Stimulated activated memory B cell treated with anti-CD40 and anti-IgM and Interleukin-4, amounts not matched to agents 10 μg/mL and 1 μg/mL and 100 μg/mL, for 72 hours (primary cell): ENCODE measurements around the gene TBCD.
A peak's percentile ranks its signal among the peaks of the same experiment; 100 is the strongest.
"Not testable (repeated sequence)": the region's sequence is repeated elsewhere in the genome, so short reads cannot be mapped to it uniquely, and the experiment has no call there.

Source experiments
- ATAC-seq: fragments of 150-1000 bp; cut with Tn5 transposase; 2 replicates; pipeline ENCODE4 v1.10.0; 2021
- H3K27ac Mint-ChIP-seq: one replicate; pipeline ENCODE4 v1.8.0; 2022; ENCODE audit warnings: mild to moderate bottlenecking, mixed read lengths
- H3K27me3 Mint-ChIP-seq: one replicate; pipeline ENCODE4 v1.8.0; 2022; ENCODE audit warnings: mixed read lengths
- H3K36me3 Mint-ChIP-seq: one replicate; pipeline ENCODE4 v1.8.0; 2022; ENCODE audit warnings: mixed read lengths
- H3K4me1 Mint-ChIP-seq: one replicate; pipeline ENCODE4 v1.8.0; 2022; ENCODE audit warnings: mixed read lengths
- H3K4me3 Mint-ChIP-seq: one replicate; pipeline ENCODE4 v1.8.0; 2022; ENCODE audit warnings: mild to moderate bottlenecking, moderate library complexity, mixed read lengths
- H3K9me3 Mint-ChIP-seq: one replicate; pipeline ENCODE4 v1.8.0; 2022; ENCODE audit warnings: mixed read lengths

Gene TBCD

GRCh38 chr17:82743344-82744219 lies 8.3 kb upstream of the TBCD start:
- Mint-ChIP-seq H3K27ac (no peak overlapping the region), H3K4me3 (no peak overlapping the region), H3K4me1 (no peaks in the 10 kb centered on the region), H3K27me3 (no peaks in the 10 kb centered on the region), H3K36me3 (peaks cover 28% of the 10 kb centered on the region), H3K9me3 (peaks cover 13% of the 10 kb centered on the region)
- no peak for ATAC-seq

- not testable (repeated sequence) for H3K27me3 Mint-ChIP-seq, H3K4me1 Mint-ChIP-seq, H3K27ac Mint-ChIP-seq, ATAC-seq, H3K4me3 Mint-ChIP-seq
- H3K9me3 Mint-ChIP-seq = peaks cover 15% of the 10 kb centered on the region
- peaks cover 26% of the 10 kb centered on the region for H3K36me3 Mint-ChIP-seq
These were observed 7.1 kb upstream of the TBCD start for GRCh38 chr17:82744736-82745135.

- no peaks in the 10 kb centered on the region for H3K27me3 Mint-ChIP-seq
- peaks cover 12% of the 10 kb centered on the region for H3K9me3 Mint-ChIP-seq
- no peak for ATAC-seq
- H3K4me3 Mint-ChIP-seq = no peak overlapping the region
- no peak overlapping the region for H3K27ac Mint-ChIP-seq
- H3K4me1 Mint-ChIP-seq = no peaks in the 10 kb centered on the region
- H3K36me3 Mint-ChIP-seq = peaks cover 19% of the 10 kb centered on the region
These were observed 6.3 kb upstream of the TBCD start for GRCh38 chr17:82745524-82745923.

GRCh38 chr17:82748756-82749155 lies 3.1 kb upstream of the TBCD start:
- Mint-ChIP-seq H3K36me3 (no peaks in the 10 kb centered on the region), H3K4me1 (peaks cover 15% of the 10 kb centered on the region), H3K4me3 (no peak overlapping the region), H3K9me3 (peaks cover 6% of the 10 kb centered on the region), H3K27me3 (no peaks in the 10 kb centered on the region), H3K27ac (no peak overlapping the region)
- ATAC-seq = no peak

- ATAC-seq = no peak
- H3K27me3 Mint-ChIP-seq = no peaks in the 10 kb centered on the region
- no peak overlapping the region for H3K27ac Mint-ChIP-seq
- peak overlapping the region; percentile 65 for H3K4me3 Mint-ChIP-seq
- peaks cover 5% of the 10 kb centered on the region for H3K9me3 Mint-ChIP-seq
- peaks cover 28% of the 10 kb centered on the region for H3K4me1 Mint-ChIP-seq
- peaks cover 1% of the 10 kb centered on the region for H3K36me3 Mint-ChIP-seq
These were observed 1.5 kb upstream of the TBCD start for GRCh38 chr17:82750241-82750908.

GRCh38 chr17:82751171-82751570 lies 694 bp upstream of the TBCD start:
- peak; percentile 76 for ATAC-seq
- Mint-ChIP-seq H3K4me1 (peaks cover 33% of the 10 kb centered on the region), H3K4me3 (peak overlapping the region; percentile 48), H3K36me3 (peaks cover 6% of the 10 kb centered on the region), H3K9me3 (peaks cover 4% of the 10 kb centered on the region), H3K27ac (no peak overlapping the region), H3K27me3 (no peaks in the 10 kb centered on the region)

GRCh38 chr17:82752371-82753200 lies 721 bp downstream of the TBCD start:
- Mint-ChIP-seq H3K4me1 (peaks cover 33% of the 10 kb centered on the region), H3K27me3 (no peaks in the 10 kb centered on the region), H3K9me3 (peaks cover 4% of the 10 kb centered on the region), H3K27ac (peak overlapping the region; percentile 28), H3K4me3 (peak overlapping the region; percentile 85), H3K36me3 (peaks cover 15% of the 10 kb centered on the region)
- ATAC-seq = peak; percentile 35

GRCh38 chr17:82753201-82753464 lies 1.3 kb downstream of the TBCD start:
- Mint-ChIP-seq H3K4me3 (peak overlapping the region; percentile 85), H3K36me3 (peaks cover 15% of the 10 kb centered on the region), H3K9me3 (peaks cover 4% of the 10 kb centered on the region), H3K27me3 (no peaks in the 10 kb centered on the region), H3K27ac (no peak overlapping the region), H3K4me1 (peaks cover 33% of the 10 kb centered on the region)
- no peak for ATAC-seq

- Mint-ChIP-seq H3K4me1 (peaks cover 33% of the 10 kb centered on the region), H3K36me3 (peaks cover 15% of the 10 kb centered on the region), H3K4me3 (no peak overlapping the region), H3K9me3 (no peaks in the 10 kb centered on the region), H3K27me3 (no peaks in the 10 kb centered on the region), H3K27ac (no peak overlapping the region)
- ATAC-seq = no peak
These were observed 2.7 kb downstream of the TBCD start for GRCh38 chr17:82754297-82755208.

- H3K4me3 Mint-ChIP-seq = no peak overlapping the region
- H3K27ac Mint-ChIP-seq = no peak overlapping the region
- peaks cover 33% of the 10 kb centered on the region for H3K4me1 Mint-ChIP-seq
- H3K27me3 Mint-ChIP-seq = no peaks in the 10 kb centered on the region
- no peak for ATAC-seq
- no peaks in the 10 kb centered on the region for H3K9me3 Mint-ChIP-seq
- peaks cover 23% of the 10 kb centered on the region for H3K36me3 Mint-ChIP-seq
These were observed 4.3 kb downstream of the TBCD start for GRCh38 chr17:82756166-82756565.

GRCh38 chr17:82765371-82765770 lies 13.5 kb downstream of the TBCD start:
- H3K4me1 Mint-ChIP-seq = peaks cover 10% of the 10 kb centered on the region
- peaks cover 71% of the 10 kb centered on the region for H3K36me3 Mint-ChIP-seq
- no peak for ATAC-seq
- H3K27me3 Mint-ChIP-seq = no peaks in the 10 kb centered on the region
- H3K27ac Mint-ChIP-seq = no peak overlapping the region
- H3K9me3 Mint-ChIP-seq = no peaks in the 10 kb centered on the region
- H3K4me3 Mint-ChIP-seq = no peak overlapping the region

GRCh38 chr17:82767041-82767754 lies 15.3 kb downstream of the TBCD start:
- no peaks in the 10 kb centered on the region for H3K9me3 Mint-ChIP-seq
- no peak for ATAC-seq
- peaks cover 10% of the 10 kb centered on the region for H3K4me1 Mint-ChIP-seq
- no peaks in the 10 kb centered on the region for H3K27me3 Mint-ChIP-seq
- no peak overlapping the region for H3K27ac Mint-ChIP-seq
- H3K4me3 Mint-ChIP-seq = no peak overlapping the region
- H3K36me3 Mint-ChIP-seq = peaks cover 64% of the 10 kb centered on the region

GRCh38 chr17:82769041-82769440 lies 17.2 kb downstream of the TBCD start:
- Mint-ChIP-seq H3K27ac (no peak overlapping the region), H3K9me3 (no peaks in the 10 kb centered on the region), H3K27me3 (no peaks in the 10 kb centered on the region), H3K4me3 (no peak overlapping the region), H3K4me1 (no peaks in the 10 kb centered on the region), H3K36me3 (peaks cover 62% of the 10 kb centered on the region)
- ATAC-seq = no peak

GRCh38 chr17:82772026-82772425 lies 20.2 kb downstream of the TBCD start:
- Mint-ChIP-seq H3K4me1 (peaks cover 24% of the 10 kb centered on the region), H3K36me3 (peaks cover 42% of the 10 kb centered on the region), H3K9me3 (peaks cover under 1% of the 10 kb centered on the region), H3K27ac (no peak overlapping the region), H3K27me3 (no peaks in the 10 kb centered on the region), H3K4me3 (no peak overlapping the region)
- ATAC-seq = no peak
